COR-L47 (cell line): ENCODE results near the gene TEDC1.

Experiments used
- DNase-seq: peaks from one replicate; lab custom pipeline; 2025; lab: John Stamatoyannopoulos, UW

Gene TEDC1

GRCh38 chr14:105473677-105474482 is 17.2 kb upstream of the TEDC1 start:
- DNase-seq, result peak; percentile 97

DNA sequence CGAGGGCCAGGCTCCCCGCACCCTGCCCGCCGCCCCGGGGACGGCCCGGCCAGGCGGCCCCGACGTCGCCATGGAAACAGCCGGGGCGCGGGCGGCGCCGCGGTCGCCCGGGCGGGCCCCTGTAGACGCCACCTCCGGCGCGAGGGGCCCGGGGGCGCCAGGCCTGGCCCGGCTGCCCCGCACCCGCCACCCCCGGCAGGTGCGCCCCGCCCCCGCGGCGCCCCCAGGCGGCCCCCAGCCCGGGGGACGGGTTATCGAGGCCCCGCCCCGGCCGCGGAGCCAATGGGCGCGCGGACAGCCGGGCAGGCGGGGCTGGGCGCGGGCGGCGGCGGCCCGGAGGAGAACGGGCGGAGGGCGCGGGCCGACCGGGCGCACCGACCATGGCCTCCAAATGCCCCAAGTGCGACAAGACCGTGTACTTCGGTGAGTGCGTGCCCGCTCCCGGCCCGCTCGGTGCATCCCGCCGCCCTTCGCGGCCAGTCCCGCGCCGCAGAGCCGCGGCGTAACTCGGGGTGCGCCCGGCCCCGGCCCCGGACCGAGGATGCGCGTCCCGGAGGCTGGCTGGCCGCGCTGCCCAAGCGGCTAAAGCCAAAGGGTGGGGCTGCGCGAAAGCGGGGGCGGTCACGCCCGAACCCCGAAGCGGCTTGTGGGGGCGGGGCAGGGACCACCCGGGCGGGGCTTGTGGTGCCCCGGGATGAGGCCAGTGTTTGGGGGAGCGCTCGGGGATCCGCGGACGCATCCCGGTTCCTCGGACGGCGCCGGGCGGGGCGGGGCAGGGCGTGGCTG is 16.4 kb upstream of the TEDC1 start, which contains the start of gene CRIP2:
Gene CRIP2 (plus strand): TSS at position 339 of the 786 bp plus-strand sequence. CDS start 42 bp downstream, at position 381.
- peak; percentile 86 for DNase-seq

GRCh38 chr14:105475269-105476096 is 15.6 kb upstream of the TEDC1 start:
- DNase-seq, result peak; percentile 51

DNA sequence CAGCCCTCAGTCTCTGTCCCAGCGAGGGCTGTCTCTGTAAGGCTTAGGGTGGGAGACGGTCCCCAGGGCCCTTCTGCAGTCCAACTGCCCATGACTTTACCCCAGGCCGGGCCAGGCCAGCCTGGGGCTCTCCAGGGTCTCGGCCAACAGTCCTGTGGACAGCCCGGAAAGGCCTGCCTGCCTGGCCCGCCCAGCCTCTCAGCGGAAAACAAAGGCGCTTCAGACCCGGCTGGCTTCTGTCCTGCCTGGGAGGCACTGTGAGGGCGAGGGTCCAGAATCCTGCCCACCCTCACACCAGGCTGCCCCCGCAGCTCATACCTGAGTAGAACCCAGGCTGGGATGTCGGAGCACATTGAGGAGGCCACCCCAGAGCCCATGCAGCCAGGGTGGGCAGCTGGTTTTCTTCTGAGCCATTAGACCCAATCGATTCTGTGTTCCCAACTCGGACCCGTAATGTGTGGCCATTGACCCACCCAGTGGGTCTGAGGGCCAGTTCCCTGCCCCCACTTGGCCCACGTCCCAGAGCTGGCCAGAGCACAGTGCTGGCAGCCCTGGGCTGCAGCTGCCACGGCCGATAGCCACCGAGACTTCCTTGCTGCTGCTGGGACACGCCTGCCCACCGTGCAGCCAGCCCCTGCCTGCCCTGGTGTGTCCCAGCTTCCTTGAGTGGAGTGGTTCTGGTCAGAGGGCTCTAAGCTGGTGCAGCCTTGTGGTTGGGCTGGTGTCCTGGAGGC is 14.8 kb upstream of the TEDC1 start:
- peak; percentile 36 for DNase-seq

DNA sequence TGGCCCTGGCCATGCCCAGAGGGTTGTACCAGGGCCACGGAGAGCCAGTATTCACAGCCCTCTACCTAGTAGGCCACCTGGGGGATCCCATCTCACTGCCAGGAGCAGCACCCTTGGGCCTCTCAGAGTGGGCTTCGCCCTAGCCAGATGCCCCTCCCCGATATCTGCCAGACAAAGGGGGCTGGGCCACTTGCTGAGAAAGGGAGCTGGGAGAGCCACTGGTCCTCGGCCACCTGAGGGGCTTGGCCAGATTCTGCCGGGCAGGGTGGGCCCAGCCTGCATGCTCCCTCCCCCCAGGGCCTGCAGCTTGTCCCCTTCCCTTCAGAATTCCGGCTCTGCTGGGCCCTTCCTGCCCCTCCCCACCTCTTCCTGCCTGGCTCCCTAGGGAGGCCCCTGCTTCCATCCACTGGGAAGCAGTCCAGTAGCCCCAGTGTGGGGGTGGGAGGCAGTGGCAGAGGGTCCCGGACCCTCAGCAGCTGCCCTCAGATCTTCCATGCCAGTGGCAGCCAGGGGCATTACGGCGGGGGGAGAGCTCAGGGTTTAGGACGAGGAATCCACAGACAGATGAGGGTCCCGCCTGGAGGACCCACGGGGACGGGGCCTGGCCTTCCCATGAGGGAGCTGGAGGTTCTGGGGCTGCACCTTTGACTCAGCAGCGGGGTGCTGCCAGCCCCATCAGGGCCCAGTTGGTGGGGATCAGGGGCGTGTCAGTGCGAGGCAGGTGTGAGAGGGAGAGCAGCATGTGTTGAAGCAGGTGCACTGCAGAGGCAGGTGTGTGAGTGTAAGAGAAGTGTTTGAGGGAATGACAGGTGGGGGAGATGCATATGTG is 14.0 kb upstream of the TEDC1 start:
- DNase-seq, result peak; percentile 47

DNA sequence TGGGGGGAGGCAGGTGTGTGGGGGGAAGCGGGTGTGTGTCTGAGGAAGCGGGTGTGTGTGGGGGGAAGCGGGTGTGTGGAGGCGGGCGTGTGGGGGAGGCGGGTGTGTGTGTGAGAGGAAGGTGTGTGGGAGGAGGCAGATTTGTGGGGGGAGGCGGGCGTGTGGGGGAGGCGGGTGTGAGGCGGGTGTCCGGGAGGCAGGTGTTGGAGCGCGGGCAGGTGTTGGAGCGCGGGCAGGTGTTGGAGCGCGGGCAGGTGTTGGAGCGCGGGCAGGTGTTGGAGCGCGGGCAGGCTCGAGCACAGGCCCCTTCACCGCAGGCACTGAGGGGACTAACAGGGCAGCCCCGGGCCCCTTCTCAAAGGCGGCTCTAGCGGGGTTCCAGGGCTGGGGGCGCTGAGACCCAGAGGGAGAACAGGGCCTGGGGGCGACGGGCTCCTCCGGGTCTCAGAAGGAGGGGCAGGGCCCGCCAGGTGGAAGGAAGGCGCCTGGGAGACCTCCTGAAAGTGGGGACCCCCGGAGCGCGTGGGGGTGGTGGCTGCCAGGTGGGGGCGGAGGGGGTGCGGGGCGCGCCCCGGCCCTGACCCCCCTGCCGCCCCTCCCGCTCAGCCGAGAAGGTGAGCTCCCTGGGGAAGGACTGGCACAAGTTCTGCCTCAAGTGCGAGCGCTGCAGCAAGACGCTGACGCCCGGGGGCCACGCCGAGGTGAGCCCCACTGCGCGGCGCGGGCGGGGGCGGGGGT is 13.2 kb upstream of the TEDC1 start:
- DNase-seq, result no peak

- DNase-seq, result no peak
Observed at GRCh38 chr14:105478398-105479251, 12.4 kb upstream of the TEDC1 start.

GRCh38 chr14:105479431-105480158 is 11.5 kb upstream of the TEDC1 start:
- no peak for DNase-seq

GRCh38 chr14:105480199-105480746 is 10.8 kb upstream of the TEDC1 start:
- no peak for DNase-seq

GRCh38 chr14:105480807-105481801 is 9.9 kb upstream of the TEDC1 start:
- peak; percentile 95 for DNase-seq

- DNase-seq, result peak; percentile 100
Observed at GRCh38 chr14:105481886-105482457, 9.1 kb upstream of the TEDC1 start.

DNA sequence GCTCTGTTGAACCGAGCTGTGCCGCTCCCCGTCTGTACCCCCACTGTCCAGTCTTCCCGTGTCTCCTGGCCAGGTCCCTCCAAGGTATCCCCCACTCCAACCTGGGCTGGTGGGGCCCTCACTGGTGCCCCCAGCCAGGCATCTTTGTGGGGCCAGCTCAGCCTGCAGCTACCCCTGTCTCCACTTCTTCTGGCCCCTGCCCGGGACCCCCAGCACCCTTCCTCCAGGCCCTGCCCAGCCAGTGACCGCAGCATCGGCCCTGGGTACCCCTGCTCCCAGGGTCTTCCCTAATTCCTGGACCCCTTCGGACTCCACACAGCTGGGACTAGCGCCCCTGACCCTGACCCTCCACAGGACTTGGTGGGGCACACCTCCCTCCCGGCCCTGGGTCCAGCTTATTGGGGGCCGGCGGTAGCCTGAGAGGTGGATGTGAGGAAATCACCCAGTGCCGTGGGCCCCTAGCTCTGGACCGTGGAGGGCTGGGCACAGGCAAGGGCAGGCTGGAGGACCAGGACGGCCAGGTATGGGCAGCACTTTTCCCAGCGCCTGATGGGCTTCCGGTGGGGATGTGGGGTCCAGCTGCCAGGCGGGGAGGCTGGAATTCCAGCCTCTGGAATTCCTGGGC is 8.4 kb upstream of the TEDC1 start:
- DNase-seq, result no peak

DNA sequence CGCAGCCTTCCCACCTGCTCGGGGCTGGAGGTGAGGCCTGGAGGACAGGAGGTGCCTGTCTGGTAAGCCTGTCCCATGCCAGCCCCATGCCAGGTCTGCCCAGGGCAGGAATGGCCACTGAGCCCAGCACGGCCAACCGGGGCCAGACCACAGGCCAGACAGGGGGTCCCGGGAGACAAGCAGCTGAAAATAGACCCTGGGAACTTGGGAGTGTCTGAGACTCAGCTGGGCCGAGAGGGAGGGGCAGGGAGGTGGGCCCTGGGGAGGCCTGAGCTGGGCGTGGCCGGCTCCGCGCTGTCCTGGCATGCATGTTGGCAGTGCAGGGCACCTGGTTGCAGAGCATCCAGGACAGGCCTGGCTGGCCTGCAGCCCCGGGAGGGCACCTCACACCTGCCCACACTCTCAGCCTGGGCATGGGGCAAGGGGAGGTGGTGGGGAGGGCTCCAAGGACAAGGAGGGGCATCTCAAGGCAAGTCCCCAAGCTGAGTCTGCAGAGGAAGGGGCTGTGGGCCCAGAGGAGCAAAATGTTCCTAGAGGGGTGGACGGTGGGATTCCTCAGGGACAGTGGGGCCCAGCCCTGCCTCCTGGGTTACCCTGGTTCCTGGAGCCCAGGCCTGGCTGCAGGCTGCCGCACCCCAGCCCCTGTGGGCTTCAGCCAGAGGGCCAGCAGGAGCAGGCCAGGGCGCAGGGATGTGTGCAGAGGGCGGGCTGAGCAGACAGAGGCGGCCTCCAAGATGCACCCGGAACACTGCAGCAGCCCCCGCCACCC is 7.6 kb upstream of the TEDC1 start:
- no peak for DNase-seq

DNA sequence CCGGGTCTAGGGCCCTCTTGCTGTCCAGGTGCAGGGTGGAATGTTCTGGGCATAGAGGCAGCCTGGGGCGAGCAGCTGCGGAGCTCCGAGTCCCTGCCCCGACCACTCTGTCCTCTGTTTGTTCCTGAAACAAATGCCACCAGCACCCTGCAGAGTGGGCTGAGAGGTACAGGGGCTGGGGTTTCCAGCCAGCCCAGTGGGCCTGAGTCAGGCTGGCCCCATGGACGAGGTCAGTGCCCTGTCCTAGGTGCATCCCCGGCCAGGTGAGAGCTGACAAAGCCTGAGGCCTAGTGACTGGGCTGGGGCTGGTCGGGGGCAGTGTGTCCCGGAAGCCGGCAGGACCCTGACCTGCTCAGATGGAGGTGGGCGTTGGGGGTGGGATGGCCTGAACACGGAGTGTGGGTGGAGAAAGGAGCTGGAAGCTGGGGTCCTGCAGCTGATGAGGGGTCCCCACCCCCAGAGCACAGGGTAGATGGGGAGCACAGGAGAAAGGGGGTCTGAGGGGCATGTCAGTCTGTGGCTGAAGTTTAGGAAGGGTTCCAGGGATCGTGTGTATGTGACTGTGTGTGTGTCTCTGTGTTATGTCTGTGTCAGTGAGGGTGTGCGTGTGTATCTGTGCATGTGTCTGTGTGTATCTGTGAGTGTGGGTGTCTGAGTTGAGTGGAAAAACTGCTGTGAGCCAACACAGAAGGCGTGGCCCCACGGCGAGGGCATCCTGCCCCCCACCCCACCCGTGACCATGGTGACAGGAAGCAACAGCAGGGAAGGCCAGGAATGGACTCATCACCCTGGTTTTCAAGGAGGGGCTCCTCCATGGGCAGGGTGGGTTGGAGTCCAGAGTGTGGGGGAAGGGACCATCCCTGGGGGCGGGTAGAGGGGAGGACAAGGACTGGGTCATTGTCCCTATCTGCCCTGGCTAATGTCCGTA is 6.7 kb upstream of the TEDC1 start:
- peak; percentile 30 for DNase-seq
